OCI-LY3 (cell line): ENCODE measurements around the gene TRDMT1.

Experiments used
- EZH2phosphoT487 ChIP-seq: fragments of 200-600 bp; shearing (Covaris generic); IDR thresholded peaks from 2 replicates; pipeline ENCODE4 v1.6.1; 2018; ENCODE audit warnings: antibody characterized with exemption, mixed run types, low read depth
- TF ChIP-seq, protein P1 (sequence below): fragments of 200-600, 300-600 bp; sonication (generic); IDR thresholded peaks from 2 replicates; pipeline ENCODE4 v1.5.1; 2014; ENCODE audit warnings: antibody characterized with exemption, low read length, low read depth

GRCh38 chr10:17122052-17122451, 79.4 kb downstream of the TRDMT1 start:
- TF ChIP-seq EZH2phosphoT487, result no peak
- TF ChIP-seq, protein P1, sequence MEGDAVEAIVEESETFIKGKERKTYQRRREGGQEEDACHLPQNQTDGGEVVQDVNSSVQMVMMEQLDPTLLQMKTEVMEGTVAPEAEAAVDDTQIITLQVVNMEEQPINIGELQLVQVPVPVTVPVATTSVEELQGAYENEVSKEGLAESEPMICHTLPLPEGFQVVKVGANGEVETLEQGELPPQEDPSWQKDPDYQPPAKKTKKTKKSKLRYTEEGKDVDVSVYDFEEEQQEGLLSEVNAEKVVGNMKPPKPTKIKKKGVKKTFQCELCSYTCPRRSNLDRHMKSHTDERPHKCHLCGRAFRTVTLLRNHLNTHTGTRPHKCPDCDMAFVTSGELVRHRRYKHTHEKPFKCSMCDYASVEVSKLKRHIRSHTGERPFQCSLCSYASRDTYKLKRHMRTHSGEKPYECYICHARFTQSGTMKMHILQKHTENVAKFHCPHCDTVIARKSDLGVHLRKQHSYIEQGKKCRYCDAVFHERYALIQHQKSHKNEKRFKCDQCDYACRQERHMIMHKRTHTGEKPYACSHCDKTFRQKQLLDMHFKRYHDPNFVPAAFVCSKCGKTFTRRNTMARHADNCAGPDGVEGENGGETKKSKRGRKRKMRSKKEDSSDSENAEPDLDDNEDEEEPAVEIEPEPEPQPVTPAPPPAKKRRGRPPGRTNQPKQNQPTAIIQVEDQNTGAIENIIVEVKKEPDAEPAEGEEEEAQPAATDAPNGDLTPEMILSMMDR, result no peak
